ENCODE results near the gene ISG15.

GRCh38 chr1:1027791-1028190 lies 14.5 kb downstream of the ISG15 start:
- TF ChIP-seq CTCF (IDR thresholded peaks at IDR 0.05), result no peak
- no peak for TF ChIP-seq POLR2A (IDR thresholded peaks at IDR 0.05)

Data from Peyer's patch (tissue), 4 donors.